Left hindlimb (tissue), 1 donor: ENCODE data around the gene PLEKHG7.
"Not testable (repeated sequence)": the region's sequence is repeated elsewhere in the genome, so short reads cannot be mapped to it uniquely, and the experiment has no call there.

Experiments
- DNase-seq: peaks from one replicate; pipeline ENCODE4 v3.0.0-alpha.2; 2018

The PLEKHG7 gene

DNA sequence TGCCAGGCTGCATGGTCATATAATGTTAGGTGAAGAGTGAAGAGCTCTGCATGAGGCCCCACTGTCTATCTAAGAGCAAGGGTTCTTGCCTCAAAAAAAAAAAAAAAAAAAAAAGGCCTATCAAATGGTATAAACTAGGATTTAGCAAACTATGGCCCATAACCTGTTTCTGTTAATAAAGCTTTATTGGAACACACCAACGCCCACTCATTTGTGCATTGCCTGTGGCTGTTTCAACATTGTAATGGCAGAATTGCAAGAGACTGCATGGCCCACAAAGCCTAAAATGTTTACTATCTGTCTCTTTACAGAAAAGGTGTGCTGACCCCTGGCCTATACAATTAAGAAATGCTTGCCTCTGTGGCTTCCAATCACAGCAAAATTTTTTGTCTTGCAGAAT is 12.8 kb downstream of the PLEKHG7 start:
- DNase-seq, result no peak

DNA sequence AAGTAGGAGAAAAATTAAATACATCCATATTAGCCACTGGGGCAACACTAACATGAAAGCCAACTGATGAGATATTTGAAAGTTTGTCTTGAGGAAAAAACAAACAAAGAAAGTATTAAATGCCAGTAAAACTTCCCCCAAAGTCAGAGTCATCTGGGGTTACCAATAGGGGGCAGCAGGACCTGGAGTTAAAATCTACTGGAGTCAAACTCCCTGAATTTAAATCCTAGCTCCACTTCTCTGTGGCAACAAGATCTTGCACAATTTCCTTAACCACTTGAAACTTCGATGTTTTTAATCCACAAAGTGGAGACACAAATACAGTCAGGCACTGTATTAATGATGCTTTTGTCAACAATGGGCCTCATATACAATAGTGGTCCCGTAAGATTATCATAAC is 14.4 kb downstream of the PLEKHG7 start:
- DNase-seq, result no peak

DNA sequence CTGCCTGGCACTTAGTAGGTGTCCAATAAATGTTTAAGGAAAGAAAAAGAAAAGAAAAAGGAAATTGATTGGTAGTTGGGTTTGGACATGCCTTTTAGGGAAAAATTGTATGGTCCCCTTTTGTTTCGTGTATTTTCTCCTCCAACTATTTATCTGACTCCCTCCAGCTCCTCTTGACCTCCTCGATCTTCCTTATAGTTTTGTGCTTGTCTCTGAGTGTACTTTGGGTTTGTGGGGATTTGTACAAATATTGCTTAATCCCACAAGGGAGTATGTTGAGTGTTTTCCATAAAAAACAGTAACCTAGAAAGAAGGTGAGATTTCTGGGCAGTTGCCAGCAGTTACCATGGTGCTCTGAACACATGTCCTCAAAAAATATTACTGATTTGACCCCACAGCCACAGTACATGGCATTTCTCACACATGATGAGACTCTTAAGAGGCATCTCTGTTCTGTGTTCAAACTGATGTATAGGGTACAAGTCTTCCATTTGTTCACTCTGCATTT is 15.7 kb downstream of the PLEKHG7 start:
- DNase-seq, result no peak

DNA sequence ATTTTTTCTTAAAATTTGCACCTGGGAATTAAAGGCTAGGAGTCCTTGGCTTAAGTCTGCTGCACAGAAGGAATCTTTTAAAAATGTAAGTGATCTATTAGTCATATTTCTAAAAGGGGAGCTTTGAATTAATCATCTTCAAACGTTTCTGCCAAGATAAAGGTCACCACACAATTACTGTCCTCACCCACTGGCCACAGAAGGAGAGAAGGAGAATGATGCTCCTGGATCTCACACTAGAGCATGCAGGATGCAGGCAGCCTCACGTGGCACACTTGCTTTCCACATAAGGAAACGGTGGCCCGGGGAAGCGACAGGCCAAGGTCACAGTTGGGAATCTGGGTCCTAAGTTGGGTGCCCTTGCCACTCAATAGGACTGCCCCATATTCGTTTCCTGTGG is 16.9 kb downstream of the PLEKHG7 start:
- no peak for DNase-seq

DNA sequence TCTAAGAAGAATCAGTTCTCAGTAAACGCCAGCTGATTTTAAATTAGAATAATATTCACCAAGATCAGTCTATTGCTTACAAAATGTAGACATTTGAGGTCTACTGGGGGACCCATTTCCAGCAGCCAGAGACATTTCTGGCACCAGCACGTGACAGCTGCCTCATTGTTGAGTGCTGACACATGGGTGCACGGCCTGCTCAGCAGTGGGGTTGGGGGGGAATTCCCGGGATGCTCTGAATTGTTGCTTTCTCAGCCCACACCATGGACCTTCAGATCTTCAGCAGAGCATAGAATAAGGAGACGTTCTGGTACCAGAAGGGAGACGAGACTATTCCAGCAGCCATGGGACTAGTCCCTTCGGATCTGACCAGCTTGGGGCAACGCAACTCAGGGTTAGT is 18.3 kb downstream of the PLEKHG7 start:
- DNase-seq, result no peak

DNA sequence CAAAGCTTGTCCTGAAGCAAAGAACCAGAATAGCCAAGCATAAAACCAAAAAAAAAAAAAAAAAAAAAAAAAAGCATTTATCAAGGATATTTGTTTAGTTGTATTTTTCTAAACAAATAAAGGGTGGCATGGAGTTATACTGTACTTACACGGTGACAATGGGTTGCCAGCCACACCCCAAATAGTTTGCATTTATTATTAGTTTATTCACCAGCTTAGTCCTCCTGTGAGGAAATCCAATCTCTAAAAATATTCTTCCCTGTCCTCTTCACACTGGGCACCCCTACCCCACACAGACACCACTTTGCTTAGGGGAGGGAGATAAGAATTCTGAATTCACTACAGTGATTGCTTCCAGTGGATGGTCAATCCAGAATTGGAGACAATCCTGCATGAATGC is 18.9 kb downstream of the PLEKHG7 start:
- no peak for DNase-seq

DNA sequence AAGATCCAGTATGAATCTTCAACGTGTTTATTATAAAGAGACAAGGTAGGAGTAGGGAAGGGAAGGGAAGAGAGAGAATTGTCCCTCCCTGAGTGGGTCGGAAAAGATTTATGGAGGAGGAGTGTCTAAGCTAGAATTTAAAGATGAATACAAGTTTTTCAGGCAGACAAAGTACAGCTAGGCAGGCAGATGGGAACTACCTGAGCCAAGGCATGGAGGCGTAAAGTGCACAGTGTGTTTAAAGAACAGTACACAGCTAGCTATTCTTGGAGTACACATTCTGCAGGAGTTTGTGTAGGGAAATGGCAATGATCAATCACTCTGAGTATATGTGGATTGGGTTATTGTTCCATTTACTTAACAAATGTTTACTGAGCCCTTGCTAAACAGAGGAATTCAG is 20.1 kb downstream of the PLEKHG7 start:
- DNase-seq, result no peak

DNA sequence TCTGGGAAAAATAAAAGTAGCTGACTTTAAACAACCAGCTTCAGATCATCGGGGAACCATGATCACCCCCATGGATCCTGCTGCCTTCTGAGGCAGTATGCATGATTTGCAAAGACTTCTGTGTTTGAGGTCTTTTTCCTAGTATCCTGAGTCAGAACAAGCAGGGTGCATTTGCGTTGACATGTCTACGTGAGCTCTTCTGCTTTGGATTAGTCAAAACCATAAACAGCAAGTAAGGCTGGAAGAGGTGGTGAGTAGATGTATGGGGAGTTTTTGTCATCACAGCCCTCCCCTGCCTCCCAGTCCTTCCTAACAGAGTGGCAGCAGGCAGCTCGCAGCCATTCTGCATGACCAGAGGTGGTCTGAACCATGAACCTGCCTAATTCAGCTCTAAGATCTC is 24.1 kb downstream of the PLEKHG7 start:
- no peak for DNase-seq

DNA sequence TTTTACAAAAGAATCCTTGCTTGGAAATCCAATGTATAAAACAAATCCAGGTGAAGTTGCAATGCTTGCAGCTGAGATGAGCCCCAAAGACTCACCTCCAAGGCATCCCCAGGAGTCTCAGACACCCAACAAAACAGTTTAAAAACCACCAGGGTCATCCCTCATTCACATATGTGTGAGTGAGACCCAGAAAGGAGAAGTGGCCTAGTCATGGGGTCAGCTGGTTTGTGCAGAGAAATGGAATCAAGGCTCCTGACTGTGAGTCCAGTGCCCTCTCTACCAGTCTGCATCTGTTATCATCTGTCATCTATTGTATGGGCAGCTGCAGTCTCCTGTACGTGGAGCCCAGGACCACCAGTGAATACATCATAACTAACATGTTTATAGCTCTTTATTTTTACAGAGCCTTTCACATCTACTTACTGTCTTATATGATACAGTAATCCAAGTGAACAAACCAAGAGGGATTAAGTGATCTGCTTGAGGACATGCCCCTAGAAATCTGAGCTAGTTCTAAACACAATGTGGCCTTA is 27.1 kb downstream of the PLEKHG7 start:
- DNase-seq, result no peak

DNA sequence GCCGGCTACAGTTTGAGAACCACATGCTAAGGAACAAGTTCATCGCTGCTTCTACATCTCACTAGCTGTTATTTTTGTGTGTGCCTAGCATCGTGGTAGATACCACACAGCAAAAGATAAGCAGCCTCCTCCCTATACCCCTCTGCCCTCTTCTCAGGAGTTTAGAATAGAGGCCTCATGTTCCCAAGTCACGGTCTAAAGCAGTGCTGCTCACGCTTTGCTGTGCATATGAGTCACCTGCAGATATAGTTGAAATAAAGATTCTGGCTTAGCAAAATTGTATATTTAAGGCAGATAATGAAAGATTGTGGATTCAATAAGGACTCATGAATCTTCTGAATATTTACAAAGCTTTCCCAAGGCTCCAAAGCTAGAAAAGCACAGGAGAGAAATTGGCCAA is 28.0 kb downstream of the PLEKHG7 start:
- DNase-seq, result no peak

DNA sequence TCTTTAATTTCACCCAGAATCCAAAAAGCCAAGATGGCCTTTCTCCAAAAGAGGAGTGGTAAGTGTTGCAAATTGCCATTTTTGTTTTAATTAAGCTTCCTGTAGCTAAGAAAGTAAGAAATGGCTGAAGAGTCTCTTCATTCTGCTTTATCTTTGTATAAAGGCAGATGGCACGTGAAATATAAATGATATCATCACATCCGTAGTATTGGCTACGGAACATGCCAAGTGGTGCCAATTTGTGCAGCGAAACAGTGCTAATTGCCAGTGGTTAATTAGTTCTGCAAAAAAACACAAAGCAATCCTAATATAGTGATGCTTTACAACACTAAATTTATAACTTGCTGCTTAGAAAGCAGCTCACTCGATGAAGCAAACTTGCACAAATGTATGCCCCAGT is 29.4 kb downstream of the PLEKHG7 start:
- no peak for DNase-seq

DNA sequence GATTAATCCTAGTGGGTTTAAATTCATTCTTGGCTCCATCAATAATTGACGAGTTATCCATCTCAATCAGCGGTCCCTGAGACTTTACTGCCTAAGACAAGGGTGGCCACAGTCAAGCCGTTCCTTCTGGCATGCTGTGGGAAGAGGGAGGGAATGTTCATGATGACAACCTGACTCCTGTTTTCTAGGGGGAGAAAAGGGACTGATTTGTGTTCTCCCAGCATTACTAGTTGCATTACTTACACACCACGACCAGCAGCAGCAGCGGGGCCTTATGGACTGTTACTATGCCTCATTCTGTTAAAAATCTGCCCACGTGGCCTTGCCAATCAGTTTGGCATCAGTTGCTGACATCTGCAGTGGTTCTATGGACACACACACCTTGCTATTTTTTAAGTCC is 29.9 kb downstream of the PLEKHG7 start:
- no peak for DNase-seq

DNA sequence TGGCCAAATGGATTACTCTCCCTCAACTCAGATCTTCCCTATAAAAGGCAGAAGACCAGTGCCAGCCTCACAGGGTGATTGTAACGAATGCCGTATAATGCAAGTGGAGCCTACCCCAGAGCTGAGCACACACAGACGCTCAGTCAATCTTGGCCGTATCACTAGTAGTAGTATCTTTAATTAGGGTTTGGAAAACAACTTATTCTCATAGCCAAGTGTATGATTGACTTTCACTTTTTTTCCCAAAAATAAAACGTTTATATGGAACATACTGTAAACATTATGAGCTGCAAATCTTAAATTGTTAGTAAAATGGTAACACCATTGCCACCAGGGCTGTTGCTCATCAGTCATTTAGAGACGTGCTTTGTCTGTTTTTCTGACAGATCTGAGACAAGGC is 30.4 kb downstream of the PLEKHG7 start:
- DNase-seq, result no peak

DNA sequence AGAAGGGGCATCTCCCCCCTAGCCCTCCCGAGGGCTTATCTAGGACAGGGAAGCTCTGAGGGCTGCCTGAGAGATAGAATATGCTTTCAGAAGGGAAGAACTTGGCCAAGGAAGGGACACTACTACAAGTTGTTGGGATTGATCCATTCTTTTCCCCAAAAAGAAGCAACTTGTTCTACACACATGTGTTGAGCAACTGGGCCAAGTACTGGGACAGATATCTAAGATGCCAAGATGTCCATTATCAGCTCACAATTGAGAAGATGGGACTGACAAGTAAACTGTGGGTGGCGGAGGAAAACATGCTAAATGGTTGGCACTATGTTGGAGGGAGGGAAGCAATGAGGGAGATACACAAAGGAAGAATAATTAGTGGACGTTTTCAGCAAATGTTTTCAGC is 30.9 kb downstream of the PLEKHG7 start:
- no peak for DNase-seq

DNA sequence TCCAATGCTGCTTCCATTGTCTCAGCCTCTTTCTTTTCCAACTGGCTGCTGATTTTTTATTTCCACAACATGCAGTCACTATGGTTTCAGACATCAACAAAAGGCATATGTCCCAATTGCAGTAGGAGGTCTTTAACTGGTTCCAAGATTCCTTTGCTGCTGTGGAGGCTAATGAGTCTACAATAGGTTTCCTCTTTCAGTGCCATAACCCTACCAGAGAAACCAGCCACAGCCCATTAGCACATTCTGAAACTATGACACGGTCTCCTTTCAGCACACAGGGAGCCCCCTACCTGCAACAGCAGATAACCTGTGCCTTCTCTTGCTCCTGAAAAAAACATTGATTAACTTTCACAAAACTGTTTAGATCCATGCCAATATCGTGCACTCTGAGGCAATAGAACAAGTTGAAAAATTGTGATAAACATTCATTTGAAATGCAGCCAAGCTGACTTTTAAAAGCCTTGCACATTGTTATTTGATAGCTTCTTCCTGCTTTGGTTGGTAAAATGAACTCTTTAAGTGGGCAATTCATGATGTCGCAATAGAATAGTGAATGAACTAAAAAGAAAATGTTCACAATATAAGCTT is 32.4 kb downstream of the PLEKHG7 start:
- DNase-seq, result peak; percentile 45

DNA sequence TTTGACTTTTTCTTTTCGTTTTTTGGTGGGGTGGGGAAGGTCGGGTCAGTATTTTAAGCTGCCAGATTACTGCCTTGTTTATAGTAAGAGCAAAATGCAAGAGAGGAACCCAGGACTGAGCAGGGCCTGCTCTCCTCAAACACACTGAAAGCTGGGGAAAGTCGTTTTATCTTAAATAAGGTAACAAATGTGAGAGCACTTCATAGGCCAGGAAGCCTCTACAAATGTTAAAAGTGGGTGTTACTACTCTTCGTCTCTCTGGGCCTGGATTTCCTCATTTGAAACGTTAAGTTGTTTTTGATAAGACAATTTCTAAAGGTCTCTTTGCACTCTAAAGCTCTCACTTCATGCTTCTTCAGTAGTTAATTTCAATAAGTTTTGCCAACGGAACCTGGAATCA is 33.8 kb downstream of the PLEKHG7 start:
- no peak for DNase-seq

DNA sequence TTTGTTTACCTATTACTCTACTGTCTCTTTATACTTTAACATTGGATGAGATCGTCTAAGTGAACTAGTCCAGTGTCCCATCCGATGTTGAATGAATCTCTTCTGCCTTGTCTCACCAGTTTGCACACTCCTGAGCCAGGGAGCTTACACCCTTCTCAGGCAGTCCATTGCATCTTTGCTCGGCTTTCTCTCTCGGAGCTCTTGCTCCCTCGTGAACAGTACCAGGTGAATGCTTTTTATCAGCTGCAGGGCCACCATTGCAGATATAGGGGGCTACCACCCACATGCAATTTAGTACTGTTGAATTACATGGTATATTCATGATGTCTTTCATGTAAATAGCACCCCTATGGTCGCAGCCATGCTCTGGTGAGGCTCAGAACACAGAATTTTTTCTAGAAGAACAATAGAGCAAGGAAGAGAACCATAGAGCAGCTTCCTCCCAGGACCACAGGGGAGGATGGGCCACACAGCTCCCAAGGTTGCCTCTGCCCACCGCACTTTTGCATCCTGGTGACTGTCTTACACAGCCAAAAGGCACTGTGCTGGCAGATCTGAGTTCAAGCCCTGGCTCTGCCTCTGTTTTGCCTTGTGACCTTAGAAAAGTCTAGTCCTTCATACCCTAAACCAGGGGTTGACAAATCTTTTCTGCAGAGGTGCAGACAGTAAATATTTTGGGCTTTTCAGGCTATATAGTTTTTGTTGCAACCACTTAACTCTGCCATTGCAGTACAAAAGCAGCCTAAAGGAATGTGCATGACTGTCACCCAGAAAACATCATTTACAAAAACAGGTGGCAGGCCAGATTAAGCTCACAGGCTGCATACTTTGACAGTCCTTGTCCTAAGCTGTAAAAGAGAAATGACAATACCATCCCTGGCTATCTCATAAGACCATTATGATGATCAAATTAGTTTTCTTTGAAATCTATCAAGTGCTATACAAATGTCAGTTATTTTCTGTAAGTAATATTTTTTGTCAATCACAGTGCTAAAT is 35.4 kb downstream of the PLEKHG7 start:
- DNase-seq, result no peak

DNA sequence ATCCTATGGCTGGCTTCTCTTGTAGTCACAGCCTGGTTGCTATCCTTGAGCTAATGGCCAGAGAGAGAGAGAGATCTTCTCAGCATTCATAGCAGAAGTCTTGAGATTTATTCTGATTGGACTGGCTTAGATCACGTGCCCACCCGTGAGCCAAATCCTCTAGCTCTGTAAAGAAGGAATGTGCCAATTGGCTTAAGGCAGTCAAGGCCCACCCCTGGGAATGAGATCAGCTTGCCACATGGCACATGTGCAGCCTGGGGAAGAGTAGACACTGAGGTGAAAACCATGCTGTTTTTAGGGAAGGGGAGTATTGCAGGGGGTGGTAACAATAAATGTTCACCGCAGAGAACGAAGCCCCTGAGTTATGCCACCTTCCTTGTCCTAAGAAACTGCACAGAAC is 36.3 kb downstream of the PLEKHG7 start:
- DNase-seq, result no peak

DNA sequence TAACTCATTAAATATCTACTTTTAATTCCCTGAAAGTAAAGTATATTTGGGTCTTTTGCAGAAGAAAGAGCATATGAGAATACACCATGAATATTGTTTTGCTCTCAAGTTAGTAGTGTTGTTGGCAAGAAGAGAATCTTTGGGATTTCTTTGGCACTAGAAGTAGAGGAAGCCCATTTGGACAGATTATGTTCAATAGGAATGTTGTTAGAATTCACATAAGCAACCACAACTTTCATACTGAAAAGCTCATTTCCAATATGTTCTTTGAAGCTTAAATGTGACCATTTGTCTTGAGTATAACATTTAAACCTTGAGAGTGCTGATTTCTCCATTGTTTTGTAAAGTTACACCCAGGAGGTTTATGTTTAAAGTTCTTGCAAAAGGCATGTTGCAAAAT is 37.6 kb downstream of the PLEKHG7 start:
- DNase-seq, result no peak

DNA sequence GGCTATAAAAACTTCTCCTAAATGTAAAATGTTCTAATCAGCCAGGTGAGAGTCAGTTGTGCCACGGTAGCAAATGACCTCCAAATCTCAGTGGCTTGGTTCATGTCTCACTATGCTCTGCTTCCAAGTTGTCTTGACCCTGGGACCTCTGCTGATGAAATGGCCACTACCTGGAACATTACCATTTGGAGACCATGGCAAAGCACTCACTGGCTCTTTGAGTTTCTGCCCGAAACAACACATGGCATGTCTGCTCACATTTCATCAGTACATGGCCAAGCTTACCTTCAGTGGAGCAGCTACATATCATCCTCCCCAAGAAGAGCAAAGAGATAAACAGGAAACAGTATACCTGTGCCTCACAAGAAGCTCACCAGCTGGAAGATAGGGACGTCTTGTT is 40.2 kb downstream of the PLEKHG7 start:
- no peak for DNase-seq

DNA sequence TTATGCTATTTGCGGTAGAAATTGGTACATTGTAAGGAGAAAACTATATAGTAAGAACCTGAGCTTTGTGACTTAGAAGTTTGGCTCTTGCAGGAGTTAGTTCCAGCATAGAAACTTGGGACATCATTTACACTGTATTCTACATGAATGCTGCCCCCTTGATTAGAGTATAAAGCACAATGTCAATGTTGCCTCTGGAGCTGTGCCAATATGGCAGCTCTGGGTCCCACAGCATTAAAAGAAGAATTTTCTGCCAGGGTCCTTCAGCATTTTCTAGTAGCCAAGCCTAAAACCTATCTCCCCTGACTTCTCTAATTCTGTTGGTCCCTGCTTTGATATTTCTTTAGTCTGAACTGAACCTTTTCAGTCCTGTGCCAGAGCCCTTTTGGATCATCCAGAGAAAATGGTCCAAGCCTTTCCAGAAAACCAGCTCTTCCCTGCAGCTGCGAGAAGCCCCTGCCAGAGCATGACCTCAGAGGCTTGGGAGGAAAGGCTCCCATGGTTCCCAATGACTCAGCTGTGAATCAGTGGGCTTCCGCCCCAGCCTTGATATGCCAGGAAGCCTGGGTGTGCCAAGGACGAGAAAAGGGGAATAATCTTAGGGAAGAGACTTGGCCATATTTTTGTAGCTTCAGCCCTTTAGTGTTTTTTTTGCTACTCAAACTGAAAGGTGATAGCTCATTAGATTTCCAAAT is 43.2 kb downstream of the PLEKHG7 start:
- DNase-seq, result peak; percentile 91

DNA sequence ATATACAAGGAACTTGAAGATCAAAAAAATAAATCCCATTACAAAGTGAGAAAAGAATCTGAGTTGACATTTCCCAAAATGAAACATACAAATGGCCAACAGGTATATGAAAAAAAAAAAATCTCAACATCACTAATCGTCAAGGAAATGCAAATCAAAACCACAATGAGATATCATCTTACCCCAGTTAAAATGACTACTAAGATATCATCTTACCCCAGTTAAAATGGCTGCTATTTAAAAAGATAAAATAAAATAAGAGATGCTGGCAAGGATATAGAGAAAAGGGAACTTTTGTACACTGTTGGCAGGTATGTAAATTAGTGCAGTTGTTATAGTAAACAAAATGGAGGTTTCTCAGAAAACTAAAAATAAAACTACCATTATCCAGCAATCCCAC is 44.4 kb downstream of the PLEKHG7 start:
- DNase-seq, result no peak

DNA sequence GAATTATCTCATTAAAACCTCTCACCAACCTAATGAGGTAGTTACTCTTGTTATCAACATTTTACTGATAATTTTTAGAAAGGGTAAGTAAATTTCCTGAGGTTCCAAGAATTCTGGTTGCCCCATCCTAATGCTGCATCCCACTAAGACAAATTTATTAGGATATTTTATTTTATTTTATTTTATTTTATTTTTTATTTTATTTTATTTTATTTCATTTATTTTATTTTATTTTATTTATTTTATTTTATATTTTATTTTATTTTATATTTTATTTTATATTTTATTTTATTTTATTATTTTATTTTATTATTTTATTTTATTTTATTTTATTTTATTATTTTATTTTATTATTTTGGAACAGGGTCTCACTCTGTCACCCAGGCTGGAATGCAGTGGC is 46.9 kb downstream of the PLEKHG7 start:
- DNase-seq, result not testable (repeated sequence)
